ENCODE data around the gene TRPM3.

The TRPM3 gene

DNA sequence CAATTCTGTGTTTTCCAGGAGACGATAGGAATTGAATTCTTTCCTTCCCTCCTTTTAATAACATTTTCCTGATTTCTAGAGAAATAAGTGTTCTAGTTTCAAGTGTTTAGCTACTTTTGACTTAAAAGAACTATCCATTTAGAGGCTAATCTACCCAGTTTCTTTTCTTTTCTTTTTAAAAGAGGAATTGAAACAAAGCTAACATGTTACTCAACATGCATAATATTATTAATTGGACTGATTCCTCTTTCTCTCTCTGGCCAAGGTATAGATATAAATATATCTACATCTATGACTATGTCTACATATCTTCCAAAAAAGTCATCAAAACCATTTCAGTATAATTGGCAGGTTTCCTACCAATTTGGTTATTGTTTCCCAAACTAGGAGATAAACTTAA is 309.8 kb downstream of the TRPM3 start:
- H3K27me3 ChIP-seq (ENCODE audit: insufficient read depth, low read depth), result no peaks in the 10 kb centered on the region
- no peak overlapping the region for H3K27ac ChIP-seq
- no peaks in the 10 kb centered on the region for H4K20me1 ChIP-seq (ENCODE audit: insufficient read depth)
- TF ChIP-seq, protein P1, sequence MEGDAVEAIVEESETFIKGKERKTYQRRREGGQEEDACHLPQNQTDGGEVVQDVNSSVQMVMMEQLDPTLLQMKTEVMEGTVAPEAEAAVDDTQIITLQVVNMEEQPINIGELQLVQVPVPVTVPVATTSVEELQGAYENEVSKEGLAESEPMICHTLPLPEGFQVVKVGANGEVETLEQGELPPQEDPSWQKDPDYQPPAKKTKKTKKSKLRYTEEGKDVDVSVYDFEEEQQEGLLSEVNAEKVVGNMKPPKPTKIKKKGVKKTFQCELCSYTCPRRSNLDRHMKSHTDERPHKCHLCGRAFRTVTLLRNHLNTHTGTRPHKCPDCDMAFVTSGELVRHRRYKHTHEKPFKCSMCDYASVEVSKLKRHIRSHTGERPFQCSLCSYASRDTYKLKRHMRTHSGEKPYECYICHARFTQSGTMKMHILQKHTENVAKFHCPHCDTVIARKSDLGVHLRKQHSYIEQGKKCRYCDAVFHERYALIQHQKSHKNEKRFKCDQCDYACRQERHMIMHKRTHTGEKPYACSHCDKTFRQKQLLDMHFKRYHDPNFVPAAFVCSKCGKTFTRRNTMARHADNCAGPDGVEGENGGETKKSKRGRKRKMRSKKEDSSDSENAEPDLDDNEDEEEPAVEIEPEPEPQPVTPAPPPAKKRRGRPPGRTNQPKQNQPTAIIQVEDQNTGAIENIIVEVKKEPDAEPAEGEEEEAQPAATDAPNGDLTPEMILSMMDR (conservative IDR thresholded peaks at IDR 0.05; ENCODE audit: low read depth, low read length), result no peak
- no peaks in the 10 kb centered on the region for H3K36me3 ChIP-seq (ENCODE audit: insufficient read depth)
- no peaks in the 10 kb centered on the region for H3K4me1 ChIP-seq (ENCODE audit: low read depth, poor library complexity, severe bottlenecking)
- H3K4me3 ChIP-seq (IDR thresholded peaks at IDR 0.05; ENCODE audit: insufficient read depth, low read depth, low read length), result no peak overlapping the region
- H2AFZ ChIP-seq (ENCODE audit: low read depth), result no peak overlapping the region
- no peaks in the 10 kb centered on the region for H3K79me2 ChIP-seq (ENCODE audit: insufficient read depth, low read depth)
- no peak overlapping the region for H3K4me2 ChIP-seq
- no peak overlapping the region for H3K9ac ChIP-seq

DNA sequence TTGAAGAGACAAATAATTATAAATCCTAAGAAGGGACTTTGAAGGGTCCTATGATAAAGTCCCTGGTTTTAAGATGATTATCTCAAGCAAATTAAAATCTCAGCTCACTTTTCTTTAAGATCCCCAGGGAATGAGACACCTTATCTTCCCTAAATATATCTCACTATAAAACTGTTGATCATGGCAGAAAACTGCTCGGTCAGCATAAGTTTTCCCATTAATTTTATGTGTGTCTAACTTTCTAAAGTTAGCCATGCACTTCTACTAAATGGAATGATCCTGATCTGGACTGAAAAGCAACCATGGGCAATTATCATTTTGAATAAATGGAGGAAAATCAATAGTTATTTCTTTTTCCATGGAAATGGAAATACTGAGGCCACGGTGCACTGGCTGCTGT is 314.5 kb downstream of the TRPM3 start:
- H3K4me3 ChIP-seq (IDR thresholded peaks at IDR 0.05; ENCODE audit: insufficient read depth, low read depth, low read length), result no peak overlapping the region
- no peaks in the 10 kb centered on the region for H3K27me3 ChIP-seq (ENCODE audit: insufficient read depth, low read depth)
- no peak overlapping the region for H3K4me2 ChIP-seq
- H3K36me3 ChIP-seq (ENCODE audit: insufficient read depth), result no peaks in the 10 kb centered on the region
- no peak overlapping the region for H3K27ac ChIP-seq
- H3K4me1 ChIP-seq (ENCODE audit: low read depth, poor library complexity, severe bottlenecking), result no peaks in the 10 kb centered on the region
- TF ChIP-seq, protein P1 (conservative IDR thresholded peaks at IDR 0.05; ENCODE audit: low read depth, low read length), result no peak
- no peak overlapping the region for H3K9ac ChIP-seq
- H4K20me1 ChIP-seq (ENCODE audit: insufficient read depth), result no peaks in the 10 kb centered on the region
- no peak overlapping the region for H2AFZ ChIP-seq (ENCODE audit: low read depth)
- no peaks in the 10 kb centered on the region for H3K79me2 ChIP-seq (ENCODE audit: insufficient read depth, low read depth)

DNA sequence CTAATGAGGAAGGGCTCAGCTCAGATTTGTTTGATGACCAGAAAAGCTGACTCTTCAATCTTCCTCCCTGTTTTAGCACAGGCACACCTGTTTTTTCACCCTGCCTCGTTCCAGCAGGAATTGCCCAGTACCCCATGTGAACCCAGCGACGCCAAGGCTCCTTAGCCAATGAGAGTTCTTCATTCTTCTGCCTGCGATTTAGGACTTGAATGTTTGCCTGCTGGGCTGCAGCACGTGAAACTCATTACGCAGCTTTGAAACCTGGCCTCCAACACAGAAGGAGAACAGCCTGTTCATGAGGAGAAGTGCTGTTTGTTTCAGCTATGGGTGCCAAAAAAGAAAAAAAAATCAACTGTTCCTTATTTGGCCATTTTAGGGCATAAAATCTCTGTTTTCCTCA is 315.5 kb downstream of the TRPM3 start:
- Histone ChIP-seq H3K27ac (no peak overlapping the region), H3K27me3 (ENCODE audit: insufficient read depth, low read depth) (no peaks in the 10 kb centered on the region), H3K79me2 (ENCODE audit: insufficient read depth, low read depth) (no peaks in the 10 kb centered on the region), H3K4me2 (no peak overlapping the region), H2AFZ (ENCODE audit: low read depth) (no peak overlapping the region), H3K9ac (no peak overlapping the region), H3K36me3 (ENCODE audit: insufficient read depth) (no peaks in the 10 kb centered on the region), H3K4me3 (IDR thresholded peaks at IDR 0.05; ENCODE audit: insufficient read depth, low read depth, low read length) (no peak overlapping the region), H3K4me1 (ENCODE audit: low read depth, poor library complexity, severe bottlenecking) (no peaks in the 10 kb centered on the region), H4K20me1 (ENCODE audit: insufficient read depth) (no peaks in the 10 kb centered on the region)
- TF ChIP-seq, protein P1 (conservative IDR thresholded peaks at IDR 0.05; ENCODE audit: low read depth, low read length), result no peak

DNA sequence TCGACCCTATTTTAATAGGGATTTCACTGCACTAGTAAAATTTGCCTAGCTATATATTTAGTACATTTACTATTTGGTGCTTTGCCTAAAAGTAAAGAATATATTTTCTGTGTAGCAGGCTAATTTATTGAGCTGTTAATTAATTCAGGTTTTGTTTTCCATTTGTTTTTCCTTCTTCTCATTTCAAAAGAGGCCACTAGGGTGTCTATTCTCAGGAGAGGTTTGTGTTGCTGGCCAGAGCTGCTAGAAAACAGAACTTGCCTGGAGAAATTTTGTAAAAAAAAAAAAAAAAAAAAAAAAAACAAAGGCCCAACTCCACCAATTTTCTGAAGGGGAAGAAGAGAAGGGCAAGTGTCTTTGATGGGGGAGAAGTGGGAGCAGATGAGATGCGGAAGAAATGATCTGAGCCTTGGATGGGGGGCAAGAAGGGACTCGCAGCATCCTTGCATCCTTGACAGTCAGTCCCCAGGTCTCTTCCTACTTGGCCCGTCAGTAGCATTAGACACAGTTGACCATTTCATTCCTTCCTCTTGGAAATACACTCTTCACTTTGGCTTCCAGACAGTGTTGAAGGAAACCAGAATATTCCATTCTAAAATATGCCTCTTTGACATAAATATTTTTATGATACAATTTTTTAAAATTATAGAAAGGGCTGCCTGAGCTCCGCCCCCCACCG is 318.5 kb downstream of the TRPM3 start:
- TF ChIP-seq, protein P1 (conservative IDR thresholded peaks at IDR 0.05; ENCODE audit: low read depth, low read length), result no peak
- no peak overlapping the region for H3K27ac ChIP-seq
- no peaks in the 10 kb centered on the region for H3K4me1 ChIP-seq (ENCODE audit: low read depth, poor library complexity, severe bottlenecking)
- H2AFZ ChIP-seq (ENCODE audit: low read depth), result no peak overlapping the region
- no peak overlapping the region for H3K9ac ChIP-seq
- no peaks in the 10 kb centered on the region for H4K20me1 ChIP-seq (ENCODE audit: insufficient read depth)
- no peaks in the 10 kb centered on the region for H3K36me3 ChIP-seq (ENCODE audit: insufficient read depth)
- no peaks in the 10 kb centered on the region for H3K27me3 ChIP-seq (ENCODE audit: insufficient read depth, low read depth)
- no peak overlapping the region for H3K4me2 ChIP-seq
- no peak overlapping the region for H3K4me3 ChIP-seq (IDR thresholded peaks at IDR 0.05; ENCODE audit: insufficient read depth, low read depth, low read length)
- H3K79me2 ChIP-seq (ENCODE audit: insufficient read depth, low read depth), result no peaks in the 10 kb centered on the region

Measured in KMS-11 (cell line).